H1 (cell line): ENCODE results near the gene TDRD1.

Experiments
- BCL11A ChIP-seq, 2 experiments: IDR thresholded peaks; one replicate each; pipeline ENCODE4 v1.6.1; 2011; ENCODE audit warnings: low read depth in 2 of 2, low read length in 2 of 2, mild to moderate bottlenecking in 2 of 2
- CTCF ChIP-seq, 3 experiments: IDR thresholded peaks; 1 replicate in 2 of 3; 2 replicates in 1 of 3; pipeline versions ENCODE4 v1.5.1 to v1.6.1; 2011; ENCODE audit warnings: low read length in 3 of 3, mild to moderate bottlenecking in 3 of 3, inconsistent platforms in 2 of 3, low read depth in 1 of 3, moderate library complexity in 1 of 3; ENCODE audit not compliant: insufficient read depth in 1 of 3; ENCODE audit errors: control extremely low read depth in 1 of 3
- FOSL1 ChIP-seq: IDR thresholded peaks from 2 replicates; pipeline ENCODE4 v1.6.1; 2011; ENCODE audit warnings: mild to moderate bottlenecking, low read depth, low read length, moderate library complexity; ENCODE audit not compliant: insufficient read depth
- POLR2A ChIP-seq, 2 experiments: IDR thresholded peaks; 1 replicate in 1 of 2; 2 replicates in 1 of 2; pipeline ENCODE4 v1.6.1; 2011; ENCODE audit warnings: low read depth in 2 of 2, low read length in 2 of 2, mild to moderate bottlenecking in 2 of 2; ENCODE audit errors: control extremely low read depth in 1 of 2
- SP2 ChIP-seq: IDR thresholded peaks from 2 replicates; pipeline ENCODE4 v1.6.1; 2012; ENCODE audit warnings: mild to moderate bottlenecking, low read length, inconsistent platforms

GRCh38 chr10:114202812-114203211, 23.7 kb downstream of the TDRD1 start:
- no peak for TF ChIP-seq SP2
- no peak for TF ChIP-seq BCL11A (IDR thresholded peaks at IDR 0.05; ENCODE audit: low read depth in 2 of 2, low read length in 2 of 2)
- no peak for TF ChIP-seq POLR2A (IDR thresholded peaks at IDR 0.05; ENCODE audit: control extremely low read depth in 1 of 2, low read depth in 2 of 2, low read length in 2 of 2)
- TF ChIP-seq CTCF (IDR thresholded peaks at IDR 0.05; ENCODE audit: control extremely low read depth in 1 of 3, insufficient read depth in 1 of 3, low read depth in 1 of 3, low read length in 3 of 3): no peak
- no peak for TF ChIP-seq FOSL1
